A673 (cell line): Measurements from ENCODE around the gene OR5AU1. TPM values are rescaled to one million over a fixed set of nuclear protein-coding genes. Genes with fewer than 3 reads are reported as not detected.

ENCODE experiments used
- BruUV-seq: library from RNA; stranded (reverse); fragments of 400-500 nt; replicated peaks from 2 replicates; lab custom pipeline; 2021; lab: Mats Ljungman, UMichigan
- CTCF ChIA-PET: fragments of 300-600 bp; sonication (Branson Sonifier 250); formaldehyde crosslinking; loops from one replicate; lab custom pipeline; 2022; ENCODE audit warnings: antibody characterized with exemption; lab: Charles Lee
- POLR2A ChIA-PET: fragments of 300-600 bp; sonication (Branson Sonifier 250); formaldehyde crosslinking; loops from one replicate; lab custom pipeline; 2022; ENCODE audit warnings: antibody characterized with exemption; ENCODE audit not compliant: low non-redundant PET; lab: Charles Lee
- DNase-seq: peaks from one replicate; pipeline ENCODE4 v3.0.0-alpha.2; 2015; ENCODE audit warnings: low spot score
- H3K27ac ChIP-seq: fragments of 200-600 bp; sonication (generic); 2 replicates; pipeline ENCODE4 v1.5.1; 2016; ENCODE audit warnings: mixed run types, low read depth, mild to moderate bottlenecking, mixed read lengths, antibody characterized with exemption, low read length; ENCODE audit not compliant: poor library complexity, severe bottlenecking
- H3K27me3 ChIP-seq: fragments of 200-600 bp; sonication (generic); replicated peaks from 2 replicates; pipeline ENCODE4 v1.6.1; 2017; ENCODE audit warnings: mixed run types, low read depth, mild to moderate bottlenecking, mixed read lengths, antibody characterized with exemption, low read length; ENCODE audit not compliant: insufficient read depth, poor library complexity
- H3K36me3 ChIP-seq: fragments of 200-600 bp; sonication (generic); 2 replicates; pipeline ENCODE4 v1.6.1; 2016; ENCODE audit warnings: mixed run types, mild to moderate bottlenecking, mixed read lengths, antibody characterized with exemption, low read length; ENCODE audit not compliant: insufficient read depth, poor library complexity, severe bottlenecking
- H3K4me1 ChIP-seq: fragments of 200-600 bp; sonication (generic); 2 replicates; pipeline ENCODE4 v1.6.1; 2017; ENCODE audit warnings: mixed run types, mild to moderate bottlenecking, mixed read lengths, antibody characterized with exemption, low read length; ENCODE audit not compliant: insufficient read depth, poor library complexity, severe bottlenecking
- H3K4me3 ChIP-seq: fragments of 200-600 bp; sonication (generic); 2 replicates; pipeline ENCODE4 v1.5.1; 2016; ENCODE audit warnings: low read depth, mixed run types, mild to moderate bottlenecking, mixed read lengths, low read length; ENCODE audit not compliant: poor library complexity, severe bottlenecking
- H3K9me3 ChIP-seq: fragments of 200-600 bp; sonication (generic); 2 replicates; pipeline ENCODE4 v1.6.1; 2016; ENCODE audit warnings: mixed run types, low read depth, mild to moderate bottlenecking, mixed read lengths, antibody characterized with exemption, low read length; ENCODE audit not compliant: poor library complexity, severe bottlenecking
- CTCF ChIP-seq: fragments of 300-800, 200-600 bp; sonication (generic); conservative IDR thresholded peaks from 2 replicates; pipeline ENCODE4 v1.5.1; 2017; ENCODE audit warnings: low read depth, mild to moderate bottlenecking, antibody characterized with exemption, low read length, moderate library complexity, mixed read lengths
- EZH2 ChIP-seq: fragments of 200-600 bp; sonication (generic); IDR thresholded peaks from 2 replicates; pipeline ENCODE4 v1.6.1; 2017; ENCODE audit warnings: borderline replicate concordance, low read depth, mild to moderate bottlenecking, mixed read lengths, antibody characterized with exemption, low read length; ENCODE audit not compliant: poor library complexity, severe bottlenecking
- intact Hi-C: fragments of 100-400 bp; cut with micrococcal nuclease; formaldehyde crosslinking; loops from one replicate; pipeline ENCODE4 v1.10.0; 2022; ENCODE audit not compliant: unreplicated experiment
- total RNA-seq: library from RNA; stranded (reverse); gene quantifications from 2 replicates; pipeline ENCODE4 v1.2.3, GENCODE V29; 2021

Gene OR5AU1
- total RNA-seq, 1 experiment from 2014 or later, result not detected

GRCh38 chr14:21200752-21201461 is 45.0 kb upstream of the OR5AU1 start:
- H3K36me3 ChIP-seq, result peaks cover 7% of the 10 kb centered on the region
- no peaks in the 10 kb centered on the region for H3K27me3 ChIP-seq
- H3K4me1 ChIP-seq, result no peaks in the 10 kb centered on the region
- H3K9me3 ChIP-seq, result no peaks in the 10 kb centered on the region
- CTCF ChIA-PET, result no interaction called here
- no peak overlapping the region for H3K27ac ChIP-seq
- DNase-seq, result no peak
- H3K4me3 ChIP-seq, result no peak overlapping the region
- intact Hi-C loops, result no loop called here
- POLR2A ChIA-PET, result no interaction called here
- BruUV-seq, result no TSS peak
- no peak for TF ChIP-seq EZH2

GRCh38 chr14:21199611-21200560 is 44.0 kb upstream of the OR5AU1 start:
- Histone ChIP-seq H3K27me3 (no peaks in the 10 kb centered on the region), H3K27ac (no peak overlapping the region), H3K36me3 (no peaks in the 10 kb centered on the region), H3K9me3 (no peaks in the 10 kb centered on the region), H3K4me3 (no peak overlapping the region), H3K4me1 (no peaks in the 10 kb centered on the region)
- ChIA-PET CTCF (no interaction called here), POLR2A (no interaction called here)
- no TSS peak for BruUV-seq
- DNase-seq, result no peak
- TF ChIP-seq CTCF (no peak), EZH2 (no peak)
- intact Hi-C loops, result loop anchor here (10.0 kb wide), 1 partner anchor 185 kb away; no protein-coding TSS in a partner anchor

DNA sequence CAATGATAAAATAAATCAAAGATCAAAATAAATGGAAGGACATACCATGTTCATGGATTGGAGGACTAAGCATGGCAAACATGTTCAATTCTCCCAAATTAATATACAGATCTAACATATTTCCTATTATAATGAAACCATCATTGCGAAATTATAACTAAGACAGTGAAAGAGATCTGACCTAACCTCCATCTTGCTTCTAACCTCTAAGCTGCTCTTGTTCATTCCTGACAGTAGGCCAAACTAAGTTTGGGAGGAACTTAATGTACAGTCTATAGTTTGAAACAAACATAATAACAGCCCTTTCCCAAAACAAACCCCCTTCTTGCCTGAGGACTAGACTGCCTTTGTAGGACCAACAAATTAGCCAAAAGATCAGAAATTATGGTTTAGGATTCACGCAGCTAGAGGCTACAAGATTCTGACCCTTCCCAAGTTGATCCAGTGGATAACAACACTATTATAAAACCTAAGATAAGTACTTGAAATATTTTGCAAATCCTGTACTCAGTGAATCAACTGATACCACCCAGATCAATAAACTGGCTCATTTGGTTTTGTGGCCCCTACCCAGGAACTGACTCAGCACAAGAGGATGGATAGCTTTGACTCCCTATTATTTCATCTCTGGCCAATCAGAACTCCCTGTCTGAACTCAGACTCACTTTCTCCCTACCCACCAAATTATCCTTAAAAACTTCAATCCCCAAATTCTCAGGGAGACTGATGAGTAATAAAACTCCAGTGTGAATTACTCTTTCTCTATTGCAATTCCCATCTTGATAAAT is 41.7 kb upstream of the OR5AU1 start:
- DNase-seq, result no peak
- Histone ChIP-seq H3K4me3 (no peak overlapping the region), H3K4me1 (no peaks in the 10 kb centered on the region), H3K9me3 (no peaks in the 10 kb centered on the region), H3K27ac (no peak overlapping the region), H3K27me3 (no peaks in the 10 kb centered on the region), H3K36me3 (no peaks in the 10 kb centered on the region)
- ChIA-PET POLR2A (no interaction called here), CTCF (no interaction called here)
- no TSS peak for BruUV-seq
- TF ChIP-seq EZH2, result no peak
- no peak for TF ChIP-seq CTCF
- intact Hi-C loops, result loop anchor here (10.0 kb wide), 1 partner anchor 183 kb away; no protein-coding TSS in a partner anchor
